GM18520 (cell line): ENCODE data around the gene PTPRD.

Experiments
- ATAC-seq: cut with Tn5 transposase; IDR thresholded peaks from one replicate; pipeline ENCODE4 v1.9.1; 2021; ENCODE audit not compliant: unreplicated experiment

Gene PTPRD

GRCh38 chr9:8514760-8515159, 2098.0 kb downstream of the PTPRD start:
- ATAC-seq, result no peak

- no peak for ATAC-seq
These were observed 2104.0 kb downstream of the PTPRD start for GRCh38 chr9:8508671-8509290.

- ATAC-seq, result no peak
These were observed 2118.2 kb downstream of the PTPRD start for GRCh38 chr9:8494571-8494970.

- no peak for ATAC-seq
These were observed 2120.1 kb downstream of the PTPRD start for GRCh38 chr9:8492679-8493078.

- ATAC-seq, result no peak
These were observed 2120.8 kb downstream of the PTPRD start for GRCh38 chr9:8492024-8492423.

GRCh38 chr9:8491563-8491962, 2121.2 kb downstream of the PTPRD start:
- no peak for ATAC-seq

GRCh38 chr9:8489835-8490234, 2123.0 kb downstream of the PTPRD start:
- ATAC-seq, result no peak

GRCh38 chr9:8486095-8486494, 2126.7 kb downstream of the PTPRD start:
- no peak for ATAC-seq

GRCh38 chr9:8484597-8485191, 2128.1 kb downstream of the PTPRD start:
- ATAC-seq, result no peak

GRCh38 chr9:8477450-8477849, 2135.4 kb downstream of the PTPRD start:
- no peak for ATAC-seq

GRCh38 chr9:8474937-8475336, 2137.9 kb downstream of the PTPRD start:
- no peak for ATAC-seq

- ATAC-seq, result no peak
These were observed 2139.4 kb downstream of the PTPRD start for GRCh38 chr9:8473244-8474020.

- ATAC-seq, result no peak
These were observed 2144.7 kb downstream of the PTPRD start for GRCh38 chr9:8468045-8468637.

GRCh38 chr9:8457816-8458215, 2155.0 kb downstream of the PTPRD start:
- ATAC-seq, result no peak

GRCh38 chr9:8457055-8457454, 2155.7 kb downstream of the PTPRD start:
- ATAC-seq, result no peak

GRCh38 chr9:8456344-8456743, 2156.5 kb downstream of the PTPRD start:
- no peak for ATAC-seq

- no peak for ATAC-seq
These were observed 2161.8 kb downstream of the PTPRD start for GRCh38 chr9:8450810-8451545.

- no peak for ATAC-seq
These were observed 2164.6 kb downstream of the PTPRD start for GRCh38 chr9:8448226-8448625.

GRCh38 chr9:8447601-8448000, 2165.2 kb downstream of the PTPRD start:
- ATAC-seq, result no peak

GRCh38 chr9:8437876-8438275, 2174.9 kb downstream of the PTPRD start:
- ATAC-seq, result no peak

GRCh38 chr9:8437259-8437658, 2175.5 kb downstream of the PTPRD start:
- ATAC-seq, result no peak
